H1 (cell line): Measurements from ENCODE around the gene CLTCL1. TPM values are rescaled to one million over a fixed set of nuclear protein-coding genes. Genes with fewer than 3 reads are reported as not detected.

Source experiments
- CTCF ChIA-PET: fragments of 300-600 bp; sonication (Branson Sonifier 250); formaldehyde crosslinking; loops from one replicate; lab custom pipeline; 2021; ENCODE audit not compliant: partially characterized antibody; lab: Charles Lee
- POLR2A ChIA-PET: fragments of 300-600 bp; sonication (Branson Sonifier 250); formaldehyde crosslinking; loops from one replicate; lab custom pipeline; 2021; ENCODE audit warnings: inconsistent platforms; ENCODE audit not compliant: partially characterized antibody; lab: Charles Lee
- DNase-seq, 2 experiments: peaks; one replicate each; pipeline versions ENCODE4 v3.0.0 to v3.0.0-alpha.2; 2010 to 2022; ENCODE audit warnings: low spot score in 2 of 2, low read depth in 1 of 2, mixed read lengths in 1 of 2
- FAIRE-seq: peaks from 2 replicates; lab custom pipeline; 2011; peaks lifted over from hg19 to GRCh38; lab: Jason Lieb, UNC
- H2AFZ ChIP-seq: 2 replicates; pipeline ENCODE4 v1.8.1; 2012; ENCODE audit warnings: low read length, inconsistent platforms
- H2AK5ac ChIP-seq: 2 replicates; pipeline ENCODE4 v1.6.1; 2013; ENCODE audit warnings: low read depth, low read length
- H2BK120ac ChIP-seq: replicated peaks from 2 replicates; pipeline ENCODE3; 2013; ENCODE audit warnings: low read depth, low read length, inconsistent platforms
- H2BK12ac ChIP-seq: 2 replicates; pipeline ENCODE4 v1.6.1; 2013; ENCODE audit warnings: low read depth, low read length
- H2BK15ac ChIP-seq: 2 replicates; pipeline ENCODE4 v1.6.1; 2013; ENCODE audit warnings: low read length
- H2BK20ac ChIP-seq: 2 replicates; pipeline ENCODE4 v1.6.1; 2013; ENCODE audit warnings: low read length
- H2BK5ac ChIP-seq: 2 replicates; pipeline ENCODE4 v1.6.1; 2013; ENCODE audit warnings: low read depth, low read length
- H3K14ac ChIP-seq: 2 replicates; pipeline ENCODE4 v1.6.1; 2013; ENCODE audit warnings: inconsistent platforms; ENCODE audit not compliant: insufficient read length
- H3K18ac ChIP-seq: 2 replicates; pipeline ENCODE4 v1.6.1; 2013; ENCODE audit warnings: low read length; ENCODE audit errors: extremely low read depth
- H3K23ac ChIP-seq: 2 replicates; pipeline ENCODE4 v1.6.1; 2013; ENCODE audit warnings: inconsistent platforms; ENCODE audit not compliant: insufficient read length
- H3K23me2 ChIP-seq: 2 replicates; pipeline ENCODE4 v1.6.1; 2013; ENCODE audit warnings: low read depth, low read length
- H3K27ac ChIP-seq: 2 replicates; pipeline ENCODE4 v1.6.1; 2011; ENCODE audit warnings: low read depth, low read length, inconsistent platforms
- H3K27me3 ChIP-seq, 4 experiments: replicated peaks in 1 of 4; 1 replicate in 1 of 4; 2 replicates in 3 of 4; pipeline versions ENCODE4 v1.6.1 to v1.8.1; 2011 to 2013; ENCODE audit warnings: low read length in 3 of 4, mild to moderate bottlenecking in 3 of 4, inconsistent platforms in 2 of 4, mixed read lengths in 2 of 4, moderate library complexity in 1 of 4; ENCODE audit not compliant: control insufficient read depth in 3 of 4, insufficient read depth in 3 of 4; ENCODE audit errors: extremely low read depth in 1 of 4
- H3K36me3 ChIP-seq, 4 experiments: 2 replicates each; pipeline versions ENCODE4 v1.6.1 to v1.8.1; 2011 to 2013; ENCODE audit warnings: mild to moderate bottlenecking in 4 of 4, low read length in 3 of 4, moderate library complexity in 2 of 4, control low read depth in 1 of 4, inconsistent platforms in 1 of 4; ENCODE audit not compliant: insufficient read depth in 4 of 4, control insufficient read depth in 2 of 4
- H3K4ac ChIP-seq: replicated peaks from 2 replicates; pipeline ENCODE3; 2013; ENCODE audit warnings: low read length, low read depth, mixed read lengths, inconsistent platforms; ENCODE audit not compliant: insufficient read length
- H3K4me1 ChIP-seq, 4 experiments: replicated peaks in 1 of 4; 1 replicate in 1 of 4; 2 replicates in 3 of 4; pipeline versions ENCODE4 v1.6.1 to v1.8.1; 2011 to 2013; ENCODE audit warnings: low read length in 3 of 4, inconsistent platforms in 2 of 4, mixed read lengths in 1 of 4; ENCODE audit not compliant: insufficient read depth in 4 of 4, control insufficient read depth in 3 of 4
- H3K4me2 ChIP-seq, 2 experiments: 2 replicates each; pipeline versions ENCODE4 v1.6.1 to v1.8.1; 2011 to 2013; ENCODE audit warnings: low read depth in 2 of 2, low read length in 2 of 2, control low read depth in 1 of 2, inconsistent platforms in 1 of 2, mild to moderate bottlenecking in 1 of 2; ENCODE audit not compliant: insufficient read depth in 1 of 2
- H3K4me3 ChIP-seq, 4 experiments: fragments of 200-600, 300-600 bp in 1 of 4; sonication (generic), shearing (Covaris generic), sonication (Bioruptor Twin) in 1 of 4; 2 replicates each; pipeline versions ENCODE4 v1.5.1 to v1.8.1; 2011 to 2016; ENCODE audit warnings: low read length in 4 of 4, low read depth in 3 of 4, control low read depth in 2 of 4, inconsistent platforms in 2 of 4, mild to moderate bottlenecking in 2 of 4, mixed read lengths in 1 of 4, moderate library complexity in 1 of 4; ENCODE audit not compliant: insufficient read depth in 2 of 4; ENCODE audit errors: extremely low read depth in 1 of 4
- H3K56ac ChIP-seq: replicated peaks from 2 replicates; pipeline ENCODE3; 2013; ENCODE audit warnings: low read depth, mild to moderate bottlenecking, mixed read lengths, low read length, inconsistent platforms; ENCODE audit not compliant: insufficient read length
- H3K79me1 ChIP-seq: 2 replicates; pipeline ENCODE4 v1.6.1; 2013; ENCODE audit warnings: low read depth, low read length, control low read depth
- H3K79me2 ChIP-seq, 2 experiments: 2 replicates each; pipeline versions ENCODE4 v1.6.1 to v1.8.1; 2012 to 2013; ENCODE audit warnings: low read length in 2 of 2, mild to moderate bottlenecking in 2 of 2, inconsistent platforms in 1 of 2; ENCODE audit not compliant: insufficient read depth in 2 of 2, control insufficient read depth in 1 of 2
- H3K9ac ChIP-seq, 4 experiments: replicated peaks in 1 of 4; 1 replicate in 1 of 4; 2 replicates in 3 of 4; pipeline versions ENCODE4 v1.6.1 to v1.8.1; 2011 to 2013; ENCODE audit warnings: low read depth in 3 of 4, low read length in 3 of 4, control low read depth in 2 of 4, mild to moderate bottlenecking in 2 of 4, moderate library complexity in 2 of 4, inconsistent platforms in 1 of 4; ENCODE audit errors: extremely low read depth in 1 of 4
- H3K9me3 ChIP-seq, 2 experiments: 2 replicates each; pipeline versions ENCODE4 v1.6.1 to v1.8.1; 2012 to 2013; ENCODE audit warnings: mild to moderate bottlenecking in 2 of 2, moderate library complexity in 2 of 2, control low read depth in 1 of 2, inconsistent platforms in 1 of 2, low read depth in 1 of 2, low read length in 1 of 2, mixed read lengths in 1 of 2; ENCODE audit not compliant: insufficient read depth in 2 of 2
- H4K20me1 ChIP-seq, 2 experiments: replicated peaks in 1 of 2; 2 replicates each; pipeline versions ENCODE3 to v1.8.1; 2011 to 2013; ENCODE audit warnings: inconsistent platforms in 2 of 2, low read length in 2 of 2, mild to moderate bottlenecking in 1 of 2; ENCODE audit not compliant: insufficient read depth in 2 of 2, control insufficient read depth in 1 of 2
- H4K5ac ChIP-seq: 2 replicates; pipeline ENCODE4 v1.6.1; 2013; ENCODE audit warnings: low read length, low read depth, mixed read lengths, inconsistent platforms; ENCODE audit not compliant: insufficient read length
- H4K8ac ChIP-seq: 2 replicates; pipeline ENCODE4 v1.8.0; 2013; ENCODE audit warnings: mild to moderate bottlenecking, moderate library complexity, low read length, inconsistent platforms; ENCODE audit not compliant: insufficient read depth; ENCODE audit errors: extremely low read depth
- H4K91ac ChIP-seq: replicated peaks from 2 replicates; pipeline ENCODE3; 2013; ENCODE audit warnings: low read length, mixed read lengths, inconsistent platforms; ENCODE audit not compliant: insufficient read length
- POLR2A ChIP-seq, 2 experiments: IDR thresholded peaks; 1 replicate in 1 of 2; 2 replicates in 1 of 2; pipeline ENCODE4 v1.6.1; 2011; ENCODE audit warnings: low read depth in 2 of 2, low read length in 2 of 2, mild to moderate bottlenecking in 2 of 2; ENCODE audit errors: control extremely low read depth in 1 of 2
- TAF1 ChIP-seq: IDR thresholded peaks from 2 replicates; pipeline ENCODE4 v1.6.1; 2011; ENCODE audit warnings: mild to moderate bottlenecking, low read depth, low read length
- TBP ChIP-seq: IDR thresholded peaks from 2 replicates; pipeline ENCODE4 v1.6.1; 2011; ENCODE audit warnings: low read depth, low read length, improper control_type of control experiment
- WGBS, 2 experiments: shearing (Covaris generic) in 1 of 2; methylation state at CpG; one replicate each; pipeline versions ENCODE4 v1.1.6 to v1.1.7; 2013 to 2015; ENCODE audit warnings: low lambda C conversion rate in 2 of 2, mixed read lengths in 2 of 2, inconsistent platforms in 1 of 2, low coverage in 1 of 2, missing lambda C conversion rate in 1 of 2; ENCODE audit not compliant: insufficient replicate concordance in 2 of 2, insufficient coverage in 1 of 2, insufficient read length in 1 of 2; ENCODE audit errors: extremely low coverage in 1 of 2, missing lambda C conversion rate in 1 of 2; 5-methylcytosine and 5-hydroxymethylcytosine counted together
- polyA plus RNA-seq, 7 experiments: library from polyadenylated mRNA; depleted of rRNA in 3 of 7; stranded (reverse) in 5 of 7; unstranded in 2 of 7; fragments of >200 nt in 5 of 7; fragments of 200-250 nt in 2 of 7; gene quantifications; 1 replicate in 5 of 7; 2 replicates in 1 of 7; 4 replicates in 1 of 7; pipeline versions ENCODE4 v1.2.1 to v1.2.3, GENCODE V29; 2011 to 2013; ENCODE audit warnings: missing spikeins in 2 of 7, mixed read lengths in 2 of 7
- total RNA-seq: library from RNA; stranded (reverse); fragmentation: NEBNext Ultra II Directional; extraction: Animal tissue kit (Norgen Biotek cat#: 25700); gene quantifications from 2 replicates; pipeline ENCODE4 v1.2.1, GENCODE V29; 2021

The CLTCL1 gene
- total and polyA plus RNA-seq, 2 of the 8 experiments (the other 6 are each of a cell fraction or from before 2014, with no cell fraction given): 12.4 to 17.0 TPM

DNA sequence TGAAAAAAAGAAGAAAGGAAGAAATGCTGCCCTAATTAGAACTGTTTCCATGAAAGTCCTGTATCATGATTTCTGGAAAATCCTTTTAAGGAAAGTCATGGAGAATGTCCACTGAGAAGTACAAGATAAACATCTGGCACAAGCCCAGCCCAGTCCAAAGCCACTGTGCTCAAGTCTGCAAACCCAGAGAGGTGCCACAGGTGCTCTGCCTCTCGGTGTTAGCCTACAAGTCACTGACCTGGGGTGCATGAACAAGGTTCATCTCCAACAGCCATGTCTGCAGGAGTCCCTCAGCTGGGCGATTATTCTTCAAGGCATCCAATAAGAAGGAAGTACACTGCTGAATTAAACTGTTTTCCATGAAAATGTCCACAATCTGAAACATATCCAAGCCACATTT is 61.9 kb downstream of the CLTCL1 start:
- H4K5ac ChIP-seq: no peak overlapping the region
- no peak overlapping the region for H3K23ac ChIP-seq
- H3K4me2 ChIP-seq: no peak overlapping the region
- H3K56ac ChIP-seq: no peak overlapping the region
- no peaks in the 10 kb centered on the region for H3K9me3 ChIP-seq
- no peak overlapping the region for H3K4ac ChIP-seq
- H3K4me3 ChIP-seq: no peak overlapping the region
- no peak overlapping the region for H2BK15ac ChIP-seq
- WGBS, 2 experiments: 96% methylated on average over 2 of the region's 2 CpGs; no CpG with 5 or more reads in 1 of the 2 experiments
- no peak overlapping the region for H2BK5ac ChIP-seq
- H2AK5ac ChIP-seq: no peak overlapping the region
- no peaks in the 10 kb centered on the region for H3K23me2 ChIP-seq
- H3K27ac ChIP-seq: no peak overlapping the region
- CTCF ChIA-PET: no interaction called here
- peaks cover 0 to 48% (median 18%) of the 10 kb centered on the region in 4 experiments; a peak in 7 of 8 replicates for H3K36me3 ChIP-seq
- no peak overlapping the region for H2BK12ac ChIP-seq
- no peak overlapping the region for H2BK120ac ChIP-seq
- no peak overlapping the region for H3K9ac ChIP-seq
- no peak overlapping the region for H3K18ac ChIP-seq
- no peaks in the 10 kb centered on the region for H4K20me1 ChIP-seq
- no peaks in the 10 kb centered on the region for H3K27me3 ChIP-seq
- FAIRE-seq (peak; percentile 39), DNase-seq (no peak)
- H2AFZ ChIP-seq: no peak overlapping the region
- H3K4me1 ChIP-seq: no peaks in the 10 kb centered on the region
- no peak overlapping the region for H2BK20ac ChIP-seq
- H4K8ac ChIP-seq: no peak overlapping the region
- POLR2A ChIA-PET: no interaction called here
- H3K79me2 ChIP-seq: no peaks in the 10 kb centered on the region
- TF ChIP-seq TBP (no peak), TAF1 (no peak), POLR2A (IDR thresholded peaks at IDR 0.05; ENCODE audit: control extremely low read depth in 1 of 2, low read depth in 2 of 2, low read length in 2 of 2) (no peak)
- no peak overlapping the region for H3K14ac ChIP-seq
- H4K91ac ChIP-seq: no peak overlapping the region
- H3K79me1 ChIP-seq: no peaks in the 10 kb centered on the region
